DOHH2 (cell line): ENCODE results near the gene ZMYND8.

Experiments used
- H3F3A ChIP-seq: fragments of 200-600 bp; sonication (generic), shearing (Covaris generic); 2 replicates; pipeline ENCODE4 v1.6.0; 2016; ENCODE audit warnings: antibody characterized with exemption, mild to moderate bottlenecking; ENCODE audit not compliant: control insufficient read depth, insufficient read depth
- H3K27ac ChIP-seq: fragments of 200-600 bp; sonication (generic); 2 replicates; pipeline ENCODE4 v1.5.1; 2014; ENCODE audit warnings: low read depth, mild to moderate bottlenecking, low read length, moderate library complexity
- H3K27me3 ChIP-seq: fragments of 200-600 bp; sonication (generic); 2 replicates; pipeline ENCODE4 v1.6.1; 2014; ENCODE audit warnings: mild to moderate bottlenecking, low read length, mixed read lengths; ENCODE audit not compliant: control insufficient read depth
- H3K36me3 ChIP-seq: fragments of 200-600 bp; sonication (generic); 2 replicates; pipeline ENCODE4 v1.6.1; 2014; ENCODE audit warnings: mild to moderate bottlenecking, low read length, moderate library complexity, mixed read lengths; ENCODE audit not compliant: control insufficient read depth
- H3K4me1 ChIP-seq: fragments of 200-600 bp; sonication (generic); 2 replicates; pipeline ENCODE4 v1.6.1; 2014; ENCODE audit warnings: mild to moderate bottlenecking, low read length, mixed read lengths; ENCODE audit not compliant: control insufficient read depth
- H3K4me2 ChIP-seq: fragments of 200-600 bp; sonication (generic); 2 replicates; pipeline ENCODE4 v1.6.0; 2014; ENCODE audit warnings: mild to moderate bottlenecking, low read length, moderate library complexity
- H3K4me3 ChIP-seq: fragments of 200-600 bp; sonication (generic); 2 replicates; pipeline ENCODE4 v1.5.1; 2014; ENCODE audit warnings: mild to moderate bottlenecking, low read length, mixed read lengths
- H3K79me2 ChIP-seq: fragments of 200-600 bp; sonication (generic); 2 replicates; pipeline ENCODE4 v1.6.1; 2014; ENCODE audit warnings: mild to moderate bottlenecking, low read length, mixed read lengths; ENCODE audit not compliant: control insufficient read depth
- H3K9me2 ChIP-seq: fragments of 200-600 bp; sonication (generic); replicated peaks from 2 replicates; pipeline ENCODE4 v1.6.1; 2014; ENCODE audit warnings: mild to moderate bottlenecking, low read length, mixed read lengths; ENCODE audit not compliant: control insufficient read depth
- H3K9me3 ChIP-seq: fragments of 200-600 bp; sonication (generic); 2 replicates; pipeline ENCODE4 v1.6.1; 2014; ENCODE audit warnings: antibody characterized with exemption, low read length, mixed read lengths; ENCODE audit not compliant: control insufficient read depth, insufficient read depth
- H4K20me1 ChIP-seq: fragments of 200-600 bp; sonication (generic); 2 replicates; pipeline ENCODE4 v1.6.0; 2014; ENCODE audit warnings: low read depth, mild to moderate bottlenecking, antibody characterized with exemption, low read length, moderate library complexity; ENCODE audit not compliant: control insufficient read depth, insufficient read depth
- EZH2phosphoT487 ChIP-seq: fragments of 200-600 bp; sonication (generic); IDR thresholded peaks from 2 replicates; pipeline ENCODE4 v1.6.1; 2017; ENCODE audit warnings: borderline replicate concordance, mild to moderate bottlenecking, antibody characterized with exemption, low read length, moderate library complexity, mixed read lengths
- TF ChIP-seq, protein P1 (sequence below): fragments of 200-600 bp; sonication (generic); IDR thresholded peaks from one replicate; pipeline ENCODE4 v1.5.1; 2014; ENCODE audit warnings: antibody characterized with exemption, mild to moderate bottlenecking, low read depth, low read length; ENCODE audit not compliant: poor library complexity, severe bottlenecking

Gene ZMYND8

DNA sequence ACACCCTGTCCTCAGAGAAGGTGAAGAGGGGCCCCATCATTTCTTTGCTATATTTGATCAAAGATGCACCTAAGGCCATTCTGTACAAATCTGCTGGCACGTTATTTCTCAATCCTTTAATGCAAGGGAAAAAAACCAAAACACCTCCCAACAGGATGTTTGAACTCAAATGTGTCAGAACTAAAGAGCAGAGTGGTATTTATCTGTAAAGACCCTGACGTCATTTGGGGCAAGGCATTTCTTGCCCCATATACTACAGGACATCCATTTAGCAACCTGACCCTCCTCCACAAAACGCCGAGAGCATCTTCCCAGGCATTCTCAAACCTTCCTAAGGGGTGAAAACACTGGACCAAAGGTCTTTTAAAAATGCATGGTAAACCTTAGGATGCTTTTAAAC is 50.8 kb downstream of the ZMYND8 start:
- no peaks in the 10 kb centered on the region for H4K20me1 ChIP-seq
- H3K4me1 ChIP-seq, result no peaks in the 10 kb centered on the region
- no peaks in the 10 kb centered on the region for H3K27me3 ChIP-seq
- peaks cover 62% of the 10 kb centered on the region for H3K79me2 ChIP-seq
- H3F3A ChIP-seq, result no peaks in the 10 kb centered on the region
- peaks cover 84% of the 10 kb centered on the region for H3K36me3 ChIP-seq
- no peaks in the 10 kb centered on the region for H3K9me3 ChIP-seq
- H3K9me2 ChIP-seq, result no peaks in the 10 kb centered on the region
- no peak overlapping the region for H3K4me3 ChIP-seq
- H3K4me2 ChIP-seq, result no peak overlapping the region
- TF ChIP-seq, protein P1, sequence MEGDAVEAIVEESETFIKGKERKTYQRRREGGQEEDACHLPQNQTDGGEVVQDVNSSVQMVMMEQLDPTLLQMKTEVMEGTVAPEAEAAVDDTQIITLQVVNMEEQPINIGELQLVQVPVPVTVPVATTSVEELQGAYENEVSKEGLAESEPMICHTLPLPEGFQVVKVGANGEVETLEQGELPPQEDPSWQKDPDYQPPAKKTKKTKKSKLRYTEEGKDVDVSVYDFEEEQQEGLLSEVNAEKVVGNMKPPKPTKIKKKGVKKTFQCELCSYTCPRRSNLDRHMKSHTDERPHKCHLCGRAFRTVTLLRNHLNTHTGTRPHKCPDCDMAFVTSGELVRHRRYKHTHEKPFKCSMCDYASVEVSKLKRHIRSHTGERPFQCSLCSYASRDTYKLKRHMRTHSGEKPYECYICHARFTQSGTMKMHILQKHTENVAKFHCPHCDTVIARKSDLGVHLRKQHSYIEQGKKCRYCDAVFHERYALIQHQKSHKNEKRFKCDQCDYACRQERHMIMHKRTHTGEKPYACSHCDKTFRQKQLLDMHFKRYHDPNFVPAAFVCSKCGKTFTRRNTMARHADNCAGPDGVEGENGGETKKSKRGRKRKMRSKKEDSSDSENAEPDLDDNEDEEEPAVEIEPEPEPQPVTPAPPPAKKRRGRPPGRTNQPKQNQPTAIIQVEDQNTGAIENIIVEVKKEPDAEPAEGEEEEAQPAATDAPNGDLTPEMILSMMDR, result no peak
- TF ChIP-seq EZH2phosphoT487, result no peak
- no peak overlapping the region for H3K27ac ChIP-seq

DNA sequence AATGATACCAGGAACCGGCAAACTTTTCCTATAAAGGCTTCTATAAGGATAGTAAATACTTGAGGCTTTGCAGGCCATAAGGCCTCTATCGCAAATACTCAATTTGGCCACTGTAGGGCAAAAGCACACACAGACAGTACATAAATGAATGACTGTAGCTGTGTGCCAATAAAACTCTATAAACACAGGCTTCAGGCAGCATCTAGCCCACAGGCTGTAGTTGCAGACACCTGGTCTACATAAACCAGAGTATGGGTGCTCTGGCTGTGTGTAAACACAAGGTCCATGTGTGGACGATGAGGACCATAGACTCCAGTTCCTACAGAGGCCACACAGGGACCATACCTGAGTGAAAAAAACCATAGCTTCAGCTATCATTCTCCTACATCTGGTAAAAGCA is 52.2 kb downstream of the ZMYND8 start:
- no peak overlapping the region for H3K27ac ChIP-seq

DNA sequence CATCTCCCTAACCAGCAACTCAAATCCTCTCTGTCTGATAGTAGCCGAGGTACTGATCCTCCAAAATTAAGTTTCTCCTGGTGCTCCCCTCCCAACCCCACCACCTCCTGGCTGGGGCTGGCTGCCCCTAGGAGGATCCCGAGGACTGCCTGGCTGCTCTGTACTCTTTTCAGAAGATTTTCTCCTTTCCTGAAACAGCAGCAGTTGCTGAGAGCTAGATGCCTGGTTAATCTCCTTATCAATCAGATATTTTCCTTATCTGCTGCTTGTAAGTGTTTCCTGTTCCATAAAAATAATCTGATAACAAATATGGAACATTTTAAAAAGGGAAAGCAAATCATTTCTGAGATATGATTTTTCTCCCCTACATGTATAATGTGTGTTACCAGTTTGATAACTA is 52.8 kb downstream of the ZMYND8 start:
- H3K27ac ChIP-seq, result no peak overlapping the region
- H3K4me2 ChIP-seq, result no peak overlapping the region
- H4K20me1 ChIP-seq, result no peaks in the 10 kb centered on the region
- H3K27me3 ChIP-seq, result no peaks in the 10 kb centered on the region
- peaks cover 52% of the 10 kb centered on the region for H3K79me2 ChIP-seq
- H3K9me3 ChIP-seq, result no peaks in the 10 kb centered on the region
- no peaks in the 10 kb centered on the region for H3K9me2 ChIP-seq
- H3K4me1 ChIP-seq, result no peaks in the 10 kb centered on the region
- H3K4me3 ChIP-seq, result no peak overlapping the region
- peaks cover 79% of the 10 kb centered on the region for H3K36me3 ChIP-seq
- TF ChIP-seq EZH2phosphoT487, result no peak
- TF ChIP-seq, protein P1, result no peak
- 0 out of 2 replicates have a peak, but pooled peaks cover 2% of the 10 kb centered on the region for H3F3A ChIP-seq

More for the DNA sequence above, 52.2 kb downstream of the ZMYND8 start:
- Histone ChIP-seq H3K36me3 (peaks cover 79% of the 10 kb centered on the region), H3K79me2 (peaks cover 55% of the 10 kb centered on the region), H3K4me1 (no peaks in the 10 kb centered on the region), H3F3A (0 out of 2 replicates have a peak, but pooled peaks cover under 1% of the 10 kb centered on the region), H3K27me3 (no peaks in the 10 kb centered on the region), H3K4me2 (no peak overlapping the region), H3K9me2 (no peaks in the 10 kb centered on the region), H3K4me3 (no peak overlapping the region), H3K9me3 (no peaks in the 10 kb centered on the region), H4K20me1 (no peaks in the 10 kb centered on the region)
- TF ChIP-seq EZH2phosphoT487, result no peak
- TF ChIP-seq, protein P1, result no peak
